Measurements from ENCODE around the gene RBFOX2.

The RBFOX2 gene

GRCh38 chr22:35889071-35889470 lies 139.6 kb downstream of the RBFOX2 start:
- Histone ChIP-seq H3K4me1 (ENCODE audit: insufficient read depth, poor library complexity, severe bottlenecking) (peaks cover 16% of the 10 kb centered on the region), H3K27ac (ENCODE audit: poor library complexity, severe bottlenecking) (no peak overlapping the region), H3K4me3 (ENCODE audit: severe bottlenecking) (no peak overlapping the region), H3K27me3 (ENCODE audit: insufficient read depth, poor library complexity, severe bottlenecking) (no peaks in the 10 kb centered on the region), H3K36me3 (ENCODE audit: low read depth) (no peaks in the 10 kb centered on the region), H3K9me3 (ENCODE audit: severe bottlenecking) (no peaks in the 10 kb centered on the region)
- no peak for ATAC-seq (ENCODE audit: low read depth)
- no peak for DNase-seq (ENCODE audit: low spot score)
- TF ChIP-seq CTCF (IDR thresholded peaks at IDR 0.05; ENCODE audit: poor library complexity, severe bottlenecking) = no peak

DNA sequence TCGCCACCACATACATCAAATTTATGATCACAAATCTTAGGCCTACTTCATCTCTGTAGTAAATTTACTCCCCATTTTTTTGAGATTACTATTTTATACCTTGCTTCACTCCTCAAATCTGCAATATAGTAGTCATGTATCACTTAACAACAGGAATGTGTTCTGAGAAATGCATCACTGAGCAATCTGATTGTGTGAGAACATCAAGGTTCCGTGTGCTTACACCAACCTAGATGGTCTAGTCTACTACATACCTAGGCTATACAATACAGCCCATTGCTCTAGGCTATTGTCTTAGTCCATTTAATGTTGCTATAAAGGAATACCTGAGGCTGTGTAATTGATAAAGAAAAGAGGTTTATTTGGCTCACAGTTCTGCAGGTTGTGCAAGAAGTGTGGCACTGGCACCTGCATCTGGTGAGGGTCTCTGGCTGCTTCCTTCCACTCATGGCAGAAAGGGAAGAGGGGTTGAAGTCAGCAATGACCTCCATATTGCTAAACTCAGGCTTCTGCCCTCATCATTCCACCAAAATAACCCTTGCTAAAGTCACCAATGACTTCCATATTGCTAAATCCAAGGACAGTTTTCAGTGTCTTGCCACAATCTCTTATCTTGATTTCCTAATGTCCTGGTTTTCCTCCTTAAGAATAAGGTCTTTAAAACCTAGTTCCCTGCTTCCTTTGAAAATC lies 140.3 kb downstream of the RBFOX2 start:
- DNase-seq (ENCODE audit: low spot score) (no peak), ATAC-seq (ENCODE audit: low read depth) (no peak)
- H3K36me3 ChIP-seq (ENCODE audit: low read depth) = no peaks in the 10 kb centered on the region
- H3K4me1 ChIP-seq (ENCODE audit: insufficient read depth, poor library complexity, severe bottlenecking) = peaks cover 16% of the 10 kb centered on the region
- no peaks in the 10 kb centered on the region for H3K27me3 ChIP-seq (ENCODE audit: insufficient read depth, poor library complexity, severe bottlenecking)
- no peak overlapping the region for H3K27ac ChIP-seq (ENCODE audit: poor library complexity, severe bottlenecking)
- no peak overlapping the region for H3K4me3 ChIP-seq (ENCODE audit: severe bottlenecking)
- no peak for TF ChIP-seq CTCF (IDR thresholded peaks at IDR 0.05; ENCODE audit: poor library complexity, severe bottlenecking)
- no peaks in the 10 kb centered on the region for H3K9me3 ChIP-seq (ENCODE audit: severe bottlenecking)

DNA sequence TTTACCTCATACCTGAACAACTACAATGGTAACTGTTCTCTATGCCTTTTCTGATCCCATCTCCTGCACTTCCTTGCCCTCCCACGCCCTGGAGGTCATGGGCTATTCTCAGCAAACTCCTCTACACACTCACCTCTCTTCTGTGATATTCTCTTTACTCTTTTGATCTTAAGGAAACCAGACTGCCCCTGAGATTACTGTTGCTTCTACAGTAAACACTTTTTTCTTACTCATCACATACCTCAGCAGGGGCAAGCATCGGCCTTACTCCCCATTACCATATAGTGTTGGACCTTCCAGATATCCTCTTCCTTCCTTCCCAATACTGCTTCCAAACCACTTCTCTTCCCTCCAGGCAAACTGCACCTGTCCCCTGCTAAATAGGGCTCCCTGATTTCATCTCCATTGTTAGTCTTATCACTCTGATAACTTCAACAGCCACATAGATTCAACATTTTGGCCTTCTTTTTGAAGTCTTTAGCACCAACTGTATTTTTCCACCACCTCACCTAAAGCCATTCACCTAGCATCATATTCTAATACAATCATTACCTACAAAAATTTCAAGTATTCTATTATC lies 141.2 kb downstream of the RBFOX2 start:
- ATAC-seq (ENCODE audit: low read depth) (peak; percentile 56; the same call in 2 of the 3 replicates), DNase-seq (ENCODE audit: low spot score) (no peak)
- H3K36me3 ChIP-seq (ENCODE audit: low read depth) = no peaks in the 10 kb centered on the region
- TF ChIP-seq CTCF (IDR thresholded peaks at IDR 0.05; ENCODE audit: poor library complexity, severe bottlenecking) = no peak
- H3K9me3 ChIP-seq (ENCODE audit: severe bottlenecking) = no peaks in the 10 kb centered on the region
- H3K4me3 ChIP-seq (ENCODE audit: severe bottlenecking) = no peak overlapping the region
- no peak overlapping the region for H3K27ac ChIP-seq (ENCODE audit: poor library complexity, severe bottlenecking)
- H3K4me1 ChIP-seq (ENCODE audit: insufficient read depth, poor library complexity, severe bottlenecking) = peaks cover 19% of the 10 kb centered on the region
- no peaks in the 10 kb centered on the region for H3K27me3 ChIP-seq (ENCODE audit: insufficient read depth, poor library complexity, severe bottlenecking)

GRCh38 chr22:35886309-35886708 lies 142.3 kb downstream of the RBFOX2 start:
- Histone ChIP-seq H3K9me3 (ENCODE audit: severe bottlenecking) (no peaks in the 10 kb centered on the region), H3K4me3 (ENCODE audit: severe bottlenecking) (no peak overlapping the region), H3K27ac (ENCODE audit: poor library complexity, severe bottlenecking) (no peak overlapping the region), H3K27me3 (ENCODE audit: insufficient read depth, poor library complexity, severe bottlenecking) (no peaks in the 10 kb centered on the region), H3K4me1 (ENCODE audit: insufficient read depth, poor library complexity, severe bottlenecking) (peaks cover 13% of the 10 kb centered on the region), H3K36me3 (ENCODE audit: low read depth) (no peaks in the 10 kb centered on the region)
- 0 out of 3 replicates have a peak, but pooled peaks have one; percentile 31 for ATAC-seq (ENCODE audit: low read depth)
- TF ChIP-seq CTCF (IDR thresholded peaks at IDR 0.05; ENCODE audit: poor library complexity, severe bottlenecking) = no peak
- no peak for DNase-seq (ENCODE audit: low spot score)

DNA sequence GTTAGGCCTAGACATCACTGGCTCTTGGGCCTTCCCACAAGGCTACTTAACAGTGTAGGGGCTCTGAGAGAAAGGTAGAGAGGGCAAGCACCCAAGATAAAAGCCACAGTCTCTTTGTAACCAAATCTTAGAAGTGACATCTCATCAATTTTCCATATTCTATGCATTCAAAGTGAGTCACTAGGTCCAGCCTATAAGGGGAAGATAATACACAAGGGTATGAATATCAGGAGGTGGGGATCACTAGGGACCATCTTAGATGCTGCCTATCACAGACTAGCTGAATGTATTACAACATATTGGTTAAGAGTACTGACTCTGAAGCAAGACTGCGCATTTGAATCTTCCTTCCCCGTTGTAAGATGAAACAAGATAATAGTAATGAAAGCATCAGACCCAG lies 144.1 kb downstream of the RBFOX2 start:
- Histone ChIP-seq H3K4me3 (ENCODE audit: severe bottlenecking) (no peak overlapping the region), H3K9me3 (ENCODE audit: severe bottlenecking) (no peaks in the 10 kb centered on the region), H3K27ac (ENCODE audit: poor library complexity, severe bottlenecking) (no peak overlapping the region), H3K4me1 (ENCODE audit: insufficient read depth, poor library complexity, severe bottlenecking) (peaks cover 13% of the 10 kb centered on the region), H3K27me3 (ENCODE audit: insufficient read depth, poor library complexity, severe bottlenecking) (no peaks in the 10 kb centered on the region), H3K36me3 (ENCODE audit: low read depth) (no peaks in the 10 kb centered on the region)
- TF ChIP-seq CTCF (IDR thresholded peaks at IDR 0.05; ENCODE audit: poor library complexity, severe bottlenecking) = no peak
- DNase-seq (ENCODE audit: low spot score) (no peak), ATAC-seq (ENCODE audit: low read depth) (no peak)

Measured in RWPE2 (cell line).